ENCODE results near the gene SEBOX. TPM values are rescaled to one million over a fixed set of nuclear protein-coding genes. Genes with fewer than 3 reads are reported as not detected.
A peak's percentile ranks its signal among the peaks of the same experiment; 100 is the strongest.

The SEBOX gene
- total and polyA plus RNA-seq, 2 of the 8 experiments (the other 6 are each of a cell fraction or from before 2014, with no cell fraction given) = not detected

- peak overlapping the region; percentile 59; the same call in 1 of the 2 replicates for H2AK5ac ChIP-seq (ENCODE audit: low read depth, low read length)
- H3K27ac ChIP-seq (ENCODE audit: low read depth, low read length) = no peak overlapping the region
- H3K14ac ChIP-seq (ENCODE audit: insufficient read length) = no peak overlapping the region
- 0 out of 2 replicates have a peak overlapping the region, but pooled peaks have one; percentile 1 for H2BK5ac ChIP-seq (ENCODE audit: low read depth, low read length)
- H4K8ac ChIP-seq (ENCODE audit: extremely low read depth, insufficient read depth, low read length) = no peak overlapping the region
- no peaks in the 10 kb centered on the region for H3K36me3 ChIP-seq (ENCODE audit: control insufficient read depth in 2 of 4, insufficient read depth in 4 of 4, low read length in 3 of 4)
- no peak overlapping the region for H3K4ac ChIP-seq (replicated peaks; ENCODE audit: insufficient read length, low read depth, low read length)
- no peak overlapping the region for H2BK120ac ChIP-seq (replicated peaks; ENCODE audit: low read depth, low read length)
- no peak overlapping the region for H3K18ac ChIP-seq (ENCODE audit: extremely low read depth, low read length)
- no peak overlapping the region for H2AFZ ChIP-seq (ENCODE audit: low read length)
- ChIA-PET CTCF (ENCODE audit: partially characterized antibody) (interaction anchor here (0.9 to 4.6 kb wide), 11 partner anchors 12 to 485 kb away, joined by 3 to 20 read pairs (median 4); partner anchors contain the start of genes POLDIP2, SLC13A2 and SLC46A1), POLR2A (ENCODE audit: partially characterized antibody) (interaction anchor here (0.8 to 12.7 kb wide), 5 partner anchors 11 to 44 kb away, joined by 3 to 103 read pairs (median 6); partner anchors contain the start of genes IFT20, POLDIP2 and TNFAIP1)
- peak overlapping the region; percentile 50; the same call in 1 of the 2 replicates for H2BK12ac ChIP-seq (ENCODE audit: low read depth, low read length)
- no peak overlapping the region for H2BK15ac ChIP-seq (ENCODE audit: low read length)
- no peak for DNase-seq (ENCODE audit: low read depth in 1 of 2, low spot score in 2 of 2)
- FAIRE-seq = no peak
- no peak overlapping the region for H3K4me2 ChIP-seq (ENCODE audit: insufficient read depth in 1 of 2, low read depth in 2 of 2, low read length in 2 of 2)
- no peaks in the 10 kb centered on the region; the same call in 1 of the 2 replicates for H3K79me1 ChIP-seq (ENCODE audit: low read depth, low read length)
- WGBS, 2 experiments (ENCODE audit: extremely low coverage in 1 of 2, insufficient coverage in 1 of 2, insufficient read length in 1 of 2, insufficient replicate concordance in 2 of 2, low coverage in 1 of 2, low lambda C conversion rate in 2 of 2, missing lambda C conversion rate in 1 of 2) = 91% methylated on average over 10 of the region's 10 CpGs; no CpG with 5 or more reads in 1 of the 2 experiments
- H4K91ac ChIP-seq (replicated peaks; ENCODE audit: insufficient read length, low read length) = no peak overlapping the region
- peaks cover 16% of the 10 kb centered on the region; the same call in 1 of the 2 replicates for H3K23me2 ChIP-seq (ENCODE audit: low read depth, low read length)
- no peak overlapping the region for H2BK20ac ChIP-seq (ENCODE audit: low read length)
- H3K79me2 ChIP-seq (ENCODE audit: control insufficient read depth in 1 of 2, insufficient read depth in 2 of 2, low read length in 2 of 2) = no peaks in the 10 kb centered on the region
- H3K23ac ChIP-seq (ENCODE audit: insufficient read length) = no peak overlapping the region
- no peak overlapping the region for H3K9ac ChIP-seq (replicated peaks in 1 of 4; ENCODE audit: extremely low read depth in 1 of 4, low read depth in 3 of 4, low read length in 3 of 4)
- H3K4me3 ChIP-seq (ENCODE audit: extremely low read depth in 1 of 4, insufficient read depth in 2 of 4, low read depth in 3 of 4, low read length in 4 of 4) = no peak overlapping the region
- H4K5ac ChIP-seq (ENCODE audit: insufficient read length, low read depth, low read length) = no peak overlapping the region
- H4K20me1 ChIP-seq (replicated peaks in 1 of 2; ENCODE audit: control insufficient read depth in 1 of 2, insufficient read depth in 2 of 2, low read length in 2 of 2) = peaks cover 2 to 12% of the 10 kb centered on the region in 2 experiments
- H3K4me1 ChIP-seq (replicated peaks in 1 of 4; ENCODE audit: control insufficient read depth in 3 of 4, insufficient read depth in 4 of 4, low read length in 3 of 4) = peaks cover 3 to 16% (median 9%) of the 10 kb centered on the region in 4 experiments; a peak in 6 of 7 replicates
- no peak overlapping the region for H3K56ac ChIP-seq (replicated peaks; ENCODE audit: insufficient read length, low read depth, low read length)
- H3K27me3 ChIP-seq (replicated peaks in 1 of 4; ENCODE audit: control insufficient read depth in 3 of 4, extremely low read depth in 1 of 4, insufficient read depth in 3 of 4, low read length in 3 of 4) = peaks cover 9 to 19% (median 19%) of the 10 kb centered on the region in 4 experiments
- H3K9me3 ChIP-seq (ENCODE audit: insufficient read depth in 2 of 2, low read depth in 1 of 2, low read length in 1 of 2) = no peaks in the 10 kb centered on the region
- TF ChIP-seq CEBPB (IDR thresholded peaks at IDR 0.05; ENCODE audit: low read depth, low read length) (no peak), SP2 (IDR thresholded peaks at IDR 0.05; ENCODE audit: low read length) (no peak), JUN (IDR thresholded peaks at IDR 0.05; ENCODE audit: low read depth, low read length) (no peak), USF2 (IDR thresholded peaks at IDR 0.05; ENCODE audit: low read length) (no peak), E2F6 (IDR thresholded peaks at IDR 0.05) (no peak), POLR2A (IDR thresholded peaks at IDR 0.05; ENCODE audit: control extremely low read depth in 1 of 2, low read depth in 2 of 2, low read length in 2 of 2) (no peak), ZNF274 (IDR thresholded peaks at IDR 0.05; ENCODE audit: borderline replicate concordance, extremely low read depth, low read length) (no peak), BRCA1 (IDR thresholded peaks at IDR 0.05; ENCODE audit: low read depth, low read length) (no peak), SIRT6 (IDR thresholded peaks at IDR 0.05; ENCODE audit: low read length) (no peak), TCF12 (IDR thresholded peaks at IDR 0.05; ENCODE audit: low read depth, low read length) (no peak), BACH1 (IDR thresholded peaks at IDR 0.05; ENCODE audit: low read length) (no peak), CHD2 (IDR thresholded peaks at IDR 0.05; ENCODE audit: low read length) (no peak), CTBP2 (IDR thresholded peaks at IDR 0.05; ENCODE audit: borderline replicate concordance, insufficient read depth, insufficient read length, low read length) (no peak), EGR1 (IDR thresholded peaks at IDR 0.05; ENCODE audit: borderline replicate concordance, low read depth, low read length) (no peak)
Observed at GRCh38 chr17:28369684-28370034, 4.7 kb upstream of the SEBOX start.
